HG03103 (cell line): ENCODE data around the gene NABP2.
"Not testable (repeated sequence)": the region's sequence is repeated elsewhere in the genome, so short reads cannot be mapped to it uniquely, and the experiment has no call there.

Experiments used
- ATAC-seq: cut with Tn5 transposase; IDR thresholded peaks from one replicate; pipeline ENCODE4 v1.9.1; 2021; ENCODE audit warnings: low read depth; ENCODE audit not compliant: unreplicated experiment

The NABP2 gene

GRCh38 chr12:56242986-56243385 is 18.8 kb downstream of the NABP2 start:
- ATAC-seq: no peak

- ATAC-seq: no peak
Observed at GRCh38 chr12:56243731-56244181, 19.6 kb downstream of the NABP2 start.

DNA sequence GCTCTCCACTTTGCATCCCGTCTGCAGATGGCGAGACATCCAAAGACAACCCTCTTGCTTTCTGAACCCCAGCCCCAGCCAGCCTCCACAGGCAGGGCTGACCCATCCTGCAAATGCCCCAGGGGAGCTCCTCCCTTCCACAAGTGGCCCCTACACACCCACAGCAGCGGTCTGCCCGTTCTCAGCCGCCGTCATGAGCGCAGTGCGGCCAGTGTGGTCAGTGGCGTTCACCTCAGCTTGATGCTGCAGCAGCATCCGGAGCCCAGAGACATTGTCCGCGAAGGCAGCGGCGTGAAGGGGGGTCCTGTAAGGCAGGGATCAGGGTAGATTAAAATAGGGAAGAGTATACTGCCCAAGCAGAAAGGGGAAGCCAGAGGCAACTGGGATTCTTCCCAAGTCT is 20.4 kb downstream of the NABP2 start:
- ATAC-seq: no peak

DNA sequence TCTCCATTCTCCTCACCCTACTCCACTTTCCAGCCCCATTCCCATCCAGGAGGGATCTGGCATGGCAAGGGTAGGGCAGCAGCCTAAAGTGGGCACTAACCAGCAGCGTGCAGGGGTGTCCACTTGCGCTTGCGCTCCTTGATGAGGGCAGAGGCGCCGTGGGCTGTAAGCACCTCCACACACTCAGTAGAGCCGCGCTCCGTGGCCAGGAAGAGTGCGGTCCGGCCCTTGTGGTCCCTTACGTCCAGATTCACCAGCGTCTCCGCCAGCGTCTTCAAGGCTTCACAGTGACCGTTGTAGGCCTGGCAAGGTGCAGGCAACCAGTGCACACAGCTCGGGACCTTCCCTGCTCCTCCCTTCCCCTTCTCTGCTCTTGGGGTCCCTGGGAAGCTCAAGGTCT is 23.8 kb downstream of the NABP2 start:
- ATAC-seq: no peak

DNA sequence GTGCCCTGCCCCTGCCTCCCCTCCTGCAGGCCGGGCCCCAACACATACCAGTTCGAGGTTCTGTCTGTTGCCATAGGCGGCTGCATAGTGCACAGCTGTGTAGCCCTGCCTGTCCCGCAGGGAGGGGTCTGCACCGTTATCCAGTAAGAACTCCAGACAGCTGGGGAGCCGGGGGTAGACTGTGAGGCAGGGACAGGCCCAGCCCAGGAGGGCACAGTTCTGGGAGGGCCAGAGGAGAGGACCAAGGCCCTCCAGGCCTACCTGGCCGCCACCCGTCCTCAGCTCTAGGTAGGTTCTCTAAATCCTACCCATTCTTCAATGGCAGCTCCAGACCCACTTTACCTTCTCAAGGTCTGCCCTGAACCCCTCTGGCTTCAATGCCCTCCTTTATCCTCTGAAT is 24.6 kb downstream of the NABP2 start:
- no peak for ATAC-seq

DNA sequence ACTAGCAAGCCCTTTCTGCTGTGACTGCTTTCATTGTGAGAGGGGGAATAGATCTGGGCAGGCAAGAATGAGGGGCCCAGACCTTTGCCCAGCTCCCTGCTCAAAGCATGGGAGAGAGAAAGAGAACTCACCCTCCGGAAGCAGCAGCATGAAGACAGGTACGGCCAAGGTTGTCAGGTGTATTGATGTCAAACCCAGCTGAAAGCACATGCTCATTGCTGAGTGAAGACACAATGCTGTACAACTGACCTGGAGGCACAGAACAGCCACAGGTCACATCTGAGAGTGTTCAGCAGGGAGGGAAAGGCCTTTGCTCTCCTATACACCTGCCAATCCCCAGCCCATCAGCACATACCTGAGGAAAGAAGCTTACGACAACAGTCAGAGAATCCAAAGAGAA is 28.5 kb downstream of the NABP2 start:
- ATAC-seq: no peak

DNA sequence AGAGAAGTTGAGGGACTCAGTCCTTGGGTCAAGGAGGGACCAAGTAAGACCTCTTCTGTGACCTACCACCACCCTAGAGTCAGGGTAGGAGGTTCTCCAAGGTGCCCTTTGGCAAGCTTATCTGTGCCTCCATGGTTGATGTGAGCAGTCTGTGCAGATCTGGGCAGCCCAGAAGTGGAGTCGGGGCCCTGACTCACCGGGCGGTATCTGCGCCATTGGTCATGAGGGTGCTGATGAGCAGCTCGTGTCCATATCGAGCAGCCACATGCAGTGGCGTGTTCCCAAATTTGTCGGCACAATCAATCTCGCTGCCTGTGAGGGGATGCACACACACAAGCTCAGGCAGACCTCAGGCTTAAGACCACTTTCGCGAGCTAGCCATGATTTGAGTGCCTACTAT is 28.9 kb downstream of the NABP2 start:
- ATAC-seq: no peak

- ATAC-seq: no peak
Observed at GRCh38 chr12:56255671-56256070, 31.5 kb downstream of the NABP2 start.

- ATAC-seq: no peak
Observed at GRCh38 chr12:56256326-56256960, 32.3 kb downstream of the NABP2 start.

DNA sequence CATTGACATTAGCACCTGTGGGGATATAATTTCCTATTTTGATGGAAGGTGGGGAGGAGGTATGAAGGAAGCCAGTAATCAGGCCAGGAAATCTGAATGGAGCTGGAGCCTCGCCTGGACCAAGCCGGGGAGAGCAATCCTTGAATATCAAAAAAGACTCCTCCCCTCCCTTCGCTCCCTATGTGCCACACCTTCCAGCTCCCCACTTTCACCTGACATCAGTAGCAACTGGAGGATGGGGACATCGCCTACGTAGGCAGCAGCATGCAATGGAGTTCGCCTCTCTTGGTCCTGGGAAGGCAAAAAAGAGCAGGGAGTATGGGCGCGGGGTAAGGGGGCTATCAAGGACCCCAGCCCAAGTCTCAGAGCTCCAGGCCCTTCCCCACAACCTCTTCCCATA is 32.9 kb downstream of the NABP2 start:
- no peak for ATAC-seq

GRCh38 chr12:56257491-56258067 is 33.4 kb downstream of the NABP2 start:
- no peak for ATAC-seq

GRCh38 chr12:56258068-56258819 is 34.1 kb downstream of the NABP2 start, which contains the start of gene ANKRD52:
Gene ANKRD52 (minus strand): TSS chr12:56258384. CDS start chr12:56258269, 115 bp downstream.
- peak; percentile 85 for ATAC-seq

GRCh38 chr12:56258820-56259183 is 34.7 kb downstream of the NABP2 start:
- no peak for ATAC-seq

GRCh38 chr12:56260380-56260779 is 36.2 kb downstream of the NABP2 start:
- no peak for ATAC-seq

DNA sequence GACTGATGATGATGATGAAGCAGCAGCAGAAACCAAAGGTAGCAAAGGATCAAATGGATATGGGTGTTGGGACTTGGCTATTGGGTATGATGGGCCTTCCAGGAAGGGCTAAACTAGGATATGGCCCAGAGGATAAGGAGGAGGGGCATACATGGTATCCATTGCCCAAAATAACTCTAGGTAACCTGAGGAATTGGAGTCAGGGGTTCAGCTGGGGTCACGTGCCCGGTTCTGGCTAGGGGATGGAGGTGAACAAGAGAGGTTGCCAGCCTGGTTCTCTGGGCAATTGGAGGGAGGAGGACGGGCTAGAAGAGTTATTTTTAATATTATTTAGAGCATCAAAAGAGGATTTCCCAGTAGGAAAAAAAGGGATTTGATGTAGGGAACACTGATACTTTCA is 36.8 kb downstream of the NABP2 start:
- ATAC-seq: no peak

DNA sequence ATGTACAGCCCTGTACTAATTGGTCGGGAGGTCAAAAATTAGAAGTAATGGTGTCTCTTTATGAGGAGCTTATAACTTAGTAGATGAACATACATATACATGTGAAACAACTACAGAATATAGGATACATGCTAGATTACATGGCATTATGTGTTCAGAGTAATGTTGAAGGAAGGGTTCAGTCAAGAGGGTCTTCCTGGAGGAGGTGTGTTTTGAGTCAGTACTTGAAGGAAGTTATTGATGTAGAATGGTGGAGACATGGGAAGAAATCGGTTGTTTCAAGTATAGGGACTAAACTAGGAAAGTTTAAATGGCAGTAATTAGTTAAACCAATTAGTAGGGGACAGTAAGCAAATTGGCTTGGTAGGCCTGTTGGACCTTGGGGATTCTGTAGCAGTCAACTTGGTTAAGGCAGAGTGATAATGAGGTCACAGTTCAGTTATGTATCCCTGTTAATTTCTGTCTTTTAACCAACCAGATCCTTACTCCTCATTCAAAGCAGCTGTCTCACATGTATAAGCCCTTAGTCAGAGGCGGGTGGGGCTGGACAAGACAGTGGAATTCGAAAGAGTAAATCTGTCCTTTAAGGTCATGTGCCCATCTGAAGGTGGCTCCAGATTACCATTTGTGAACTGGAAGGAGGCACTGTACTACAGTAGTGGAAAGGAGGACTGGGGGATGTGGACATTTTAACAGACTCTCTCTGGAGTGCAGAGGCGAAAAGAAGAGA is 37.5 kb downstream of the NABP2 start:
- no peak for ATAC-seq

DNA sequence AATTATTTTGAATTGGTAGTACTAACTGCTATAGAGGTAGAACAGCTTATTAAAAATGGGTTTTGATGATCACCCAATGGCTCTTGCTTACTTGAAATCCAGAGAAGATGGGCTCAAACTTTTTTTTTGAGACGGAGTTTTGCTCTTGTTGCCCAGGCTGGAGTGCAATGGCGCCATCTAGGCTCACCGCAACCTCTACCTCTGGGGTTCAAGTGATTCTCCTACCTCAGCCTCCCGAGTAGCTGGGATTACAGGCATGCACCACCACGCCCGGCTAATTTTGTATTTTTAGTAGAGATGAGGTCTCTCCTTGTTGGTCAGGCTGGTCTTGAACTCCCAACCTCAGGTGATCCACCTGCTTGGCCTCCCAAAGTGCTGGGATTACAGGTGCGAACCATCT is 38.8 kb downstream of the NABP2 start:
- ATAC-seq: not testable (repeated sequence)

GRCh38 chr12:56266068-56266692 is 42.0 kb downstream of the NABP2 start:
- ATAC-seq: not testable (repeated sequence)

GRCh38 chr12:56266693-56267442 is 42.7 kb downstream of the NABP2 start, which contains the start of gene COQ10A:
Gene COQ10A (plus strand): TSS chr12:56266942. CDS start chr12:56267119, 177 bp downstream.
- ATAC-seq: peak; percentile 77
